HG03060 (cell line): ENCODE data around the gene CAMK2B.

Experiments
- ATAC-seq: cut with Tn5 transposase; IDR thresholded peaks from one replicate; pipeline ENCODE4 v1.9.1; 2021; ENCODE audit warnings: low read depth, moderate number of reproducible peaks; ENCODE audit not compliant: unreplicated experiment

The CAMK2B gene

DNA sequence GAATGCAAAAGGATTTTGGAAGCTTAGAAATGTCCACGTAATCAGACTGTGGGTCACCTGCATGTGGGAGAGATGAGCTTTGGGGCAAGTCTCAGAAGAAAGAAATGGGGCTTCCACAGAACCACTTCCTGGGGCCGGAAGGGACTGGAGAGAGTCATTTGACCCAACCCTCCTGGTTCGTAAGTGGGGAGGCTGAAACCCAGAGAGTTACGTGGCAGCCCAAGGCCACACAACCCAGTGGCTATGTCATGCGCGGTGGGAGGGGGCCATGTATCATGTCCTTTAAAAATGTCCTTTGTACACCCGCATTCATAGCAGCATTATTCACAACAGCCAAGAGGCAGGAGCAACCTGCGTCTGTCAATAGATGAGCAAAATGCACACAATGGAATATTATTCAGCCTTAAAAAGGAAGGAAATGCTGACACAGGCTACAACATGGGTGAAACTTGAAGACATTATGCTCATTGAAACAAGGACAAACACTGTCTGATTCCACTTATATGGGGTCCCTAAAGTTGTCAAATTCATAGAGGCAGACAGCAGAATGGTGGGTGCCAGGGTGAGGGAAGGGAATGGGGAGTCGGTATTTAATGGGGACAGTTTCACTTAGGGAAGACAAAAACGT, 15.1 kb downstream of the CAMK2B start:
- no peak for ATAC-seq

DNA sequence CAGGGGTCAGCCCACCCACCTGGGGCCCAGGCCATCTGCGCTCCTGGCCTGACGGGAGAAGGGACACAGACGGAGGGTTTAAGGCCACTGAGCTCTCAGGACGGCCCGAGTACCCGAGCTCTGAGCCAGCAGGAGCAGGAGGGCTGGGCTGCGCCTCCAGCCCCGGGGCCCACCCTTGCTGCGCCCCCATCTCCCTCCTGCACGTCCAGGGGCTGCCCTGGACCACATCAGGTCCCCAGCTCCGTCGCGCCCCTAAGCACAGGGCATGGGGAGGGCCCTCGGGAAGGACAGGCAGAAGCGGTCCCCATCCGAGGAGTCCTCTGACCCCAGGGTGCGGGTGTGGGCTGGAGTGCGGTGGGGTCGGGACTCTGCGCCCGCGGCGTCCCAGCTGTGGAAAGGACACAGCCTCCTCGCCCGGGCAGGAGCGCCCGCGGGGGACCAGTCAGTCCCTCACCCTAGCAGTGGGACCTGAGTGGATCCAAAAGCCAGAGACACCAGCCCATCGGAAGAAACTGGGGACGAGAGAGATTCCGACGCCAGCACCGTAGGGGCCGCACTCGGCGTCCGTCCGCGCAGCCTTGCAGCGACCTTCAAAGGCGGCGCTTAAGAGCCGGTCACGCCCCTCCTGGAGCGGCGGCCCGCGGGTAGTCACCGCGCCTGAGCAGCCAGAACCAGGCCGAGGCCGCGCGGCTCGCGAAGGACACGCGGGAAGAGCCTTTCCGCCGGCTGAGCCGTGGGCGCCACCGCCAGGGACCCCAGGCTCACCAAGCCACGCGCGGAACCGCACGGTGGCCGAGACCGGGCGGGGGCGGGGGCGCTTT, 15.9 kb downstream of the CAMK2B start:
- ATAC-seq, result no peak

DNA sequence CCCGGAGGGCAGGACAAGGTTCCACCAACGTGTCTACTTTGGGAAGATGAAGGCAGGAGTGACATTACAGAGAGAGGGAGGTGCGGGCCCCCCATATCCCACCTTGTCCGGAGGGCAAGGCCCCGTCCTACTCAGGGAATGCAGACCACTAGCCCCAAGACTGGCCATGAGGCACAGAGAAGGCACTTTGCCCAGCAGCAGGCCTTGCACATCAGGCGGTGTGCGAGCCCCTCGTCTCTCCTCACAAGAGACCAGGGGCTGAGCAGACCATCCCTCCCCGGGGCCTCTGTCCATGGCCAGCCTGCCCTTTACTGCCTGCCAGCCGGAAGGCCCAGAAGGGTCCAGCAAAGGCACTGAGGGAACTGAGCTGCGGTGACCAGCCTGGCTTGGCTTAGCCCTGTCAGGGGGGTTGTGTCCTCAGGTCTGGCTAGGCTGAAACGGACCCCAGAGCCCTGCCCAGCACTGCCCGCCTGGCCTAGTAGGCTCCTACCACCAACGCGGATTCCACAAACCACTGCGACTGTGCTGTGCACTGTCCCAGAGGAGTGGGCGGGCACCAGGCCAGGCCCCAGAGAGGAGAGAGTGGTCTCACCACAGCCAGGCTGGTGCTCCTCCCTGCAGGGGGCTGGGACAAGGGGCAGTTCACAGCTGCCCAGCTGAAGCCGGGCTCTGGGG, 16.7 kb downstream of the CAMK2B start:
- no peak for ATAC-seq

DNA sequence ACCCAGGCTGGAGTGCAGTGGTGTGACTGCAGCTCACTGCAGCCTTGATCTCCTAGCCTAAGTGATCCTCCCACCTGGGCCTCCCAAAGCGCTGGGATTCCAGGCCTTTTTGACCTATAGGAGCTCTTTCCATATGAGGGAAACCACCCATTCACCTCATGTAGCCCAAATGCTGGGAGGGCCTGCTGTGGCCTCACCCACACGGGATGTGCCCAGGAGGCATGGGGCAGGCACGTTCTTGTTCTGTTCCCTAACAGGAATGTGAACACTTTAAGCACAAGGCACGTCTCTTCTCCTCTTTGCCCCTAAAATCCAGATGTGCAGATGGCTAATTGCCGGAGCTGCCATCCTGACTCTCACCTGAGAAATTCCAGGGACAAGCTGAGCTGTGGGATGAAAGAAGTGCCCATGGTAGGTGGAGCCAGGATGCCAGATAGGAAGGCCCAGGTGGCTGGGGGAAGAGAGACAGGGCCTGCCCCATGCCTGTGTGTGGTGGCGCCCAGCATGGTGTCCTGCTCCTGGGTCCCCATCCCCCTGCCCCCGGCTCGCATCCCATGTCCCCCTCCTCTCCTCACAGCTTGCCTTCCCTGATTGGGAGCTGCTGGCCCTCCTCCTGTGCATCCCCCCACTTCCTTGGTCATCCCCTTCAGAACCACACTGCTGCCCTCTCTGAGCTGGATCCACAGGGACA, 17.3 kb downstream of the CAMK2B start:
- ATAC-seq, result no peak

DNA sequence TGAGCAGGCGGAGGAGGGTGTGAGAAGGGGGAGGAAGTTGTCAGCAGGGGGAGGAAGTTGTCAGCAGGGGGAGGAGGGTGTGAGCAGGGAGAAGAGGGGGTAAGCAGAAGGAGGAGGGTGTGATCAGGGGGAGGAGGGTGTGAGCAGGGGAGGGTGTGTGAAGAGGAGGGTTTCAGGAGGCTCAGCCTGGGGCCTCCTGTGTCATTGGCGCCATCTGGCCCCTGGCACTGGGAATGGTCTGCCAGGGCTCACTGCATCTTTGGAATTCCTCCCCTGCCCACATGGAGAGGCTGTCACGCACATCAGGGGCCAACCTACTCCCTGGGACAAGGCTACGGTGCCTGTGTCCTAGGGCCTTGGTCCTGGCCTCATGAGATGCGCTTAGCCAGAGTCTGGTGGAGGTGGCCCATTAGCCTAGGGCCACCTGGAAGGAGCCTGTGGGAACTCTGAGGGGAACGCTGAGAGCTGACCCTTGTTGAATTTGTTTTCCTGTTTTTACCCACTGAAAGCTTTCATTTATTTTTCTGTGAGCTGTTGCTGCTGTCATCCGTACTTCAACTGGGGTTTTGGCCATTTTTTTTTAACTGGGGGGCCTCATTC, 18.0 kb downstream of the CAMK2B start:
- ATAC-seq, result no peak

DNA sequence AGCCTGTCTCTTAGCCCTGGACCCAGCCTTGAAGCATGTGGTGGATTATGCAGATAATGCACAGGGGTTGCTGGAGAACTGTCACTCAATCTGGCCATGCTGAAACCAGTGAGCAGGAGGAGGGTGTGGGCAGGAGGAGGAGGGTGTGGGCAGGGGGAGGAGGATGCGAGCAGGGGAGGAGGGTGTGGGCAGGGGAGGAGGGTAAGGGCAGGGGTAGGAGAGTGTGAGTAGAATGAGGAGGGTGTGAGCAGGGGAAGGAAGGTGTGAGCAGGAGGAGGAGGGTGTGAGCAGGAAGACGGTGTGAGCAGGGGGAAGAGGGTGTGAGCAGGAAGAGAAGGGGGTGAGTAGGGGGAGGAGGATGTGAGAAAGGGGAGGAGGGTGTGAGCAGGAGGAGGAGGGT, 18.8 kb downstream of the CAMK2B start:
- no peak for ATAC-seq

DNA sequence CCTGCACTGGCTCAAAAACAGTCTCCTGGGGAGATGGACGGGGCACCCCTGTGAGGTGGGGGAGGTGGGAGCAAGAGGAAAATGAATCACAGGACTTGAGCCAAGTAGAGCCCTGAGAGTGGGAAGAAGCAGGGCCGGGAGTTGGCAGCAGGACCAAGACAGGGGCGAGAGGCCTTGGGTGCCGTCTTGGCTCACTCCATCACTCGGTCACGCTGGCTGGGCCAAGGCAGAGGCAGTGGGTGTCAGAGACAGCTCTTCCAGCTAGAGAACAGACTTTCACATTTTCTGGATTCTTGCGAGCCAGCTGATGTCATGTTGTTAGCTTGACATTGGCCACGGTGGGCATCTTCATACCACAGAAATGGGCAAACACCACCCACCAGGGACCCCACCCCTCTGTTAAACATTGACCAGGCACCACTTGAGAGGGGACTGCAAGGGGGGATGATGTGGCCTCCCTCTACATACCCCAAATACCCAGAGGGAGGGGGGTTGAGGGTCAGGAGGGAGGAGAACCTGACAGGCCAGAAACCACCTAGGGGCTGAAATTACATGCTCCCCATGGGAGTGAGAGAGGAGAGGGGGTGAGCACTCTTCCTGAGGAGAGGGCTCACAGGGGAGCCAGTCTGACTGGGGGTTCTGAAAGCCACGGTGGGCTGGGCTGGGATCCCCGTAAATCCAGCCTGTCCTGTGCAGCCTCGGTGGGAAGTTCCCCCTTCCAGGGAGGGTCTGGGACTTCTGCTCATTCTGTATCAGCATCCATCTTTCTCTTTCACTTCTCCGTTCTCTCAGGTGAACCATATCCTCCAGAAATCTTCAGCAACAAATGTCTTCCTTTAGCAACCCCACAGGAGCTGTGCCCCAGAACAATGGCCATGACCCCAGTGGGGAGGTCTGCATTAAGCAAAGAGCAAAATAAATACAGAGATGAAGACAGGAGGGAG, 19.6 kb downstream of the CAMK2B start:
- no peak for ATAC-seq

DNA sequence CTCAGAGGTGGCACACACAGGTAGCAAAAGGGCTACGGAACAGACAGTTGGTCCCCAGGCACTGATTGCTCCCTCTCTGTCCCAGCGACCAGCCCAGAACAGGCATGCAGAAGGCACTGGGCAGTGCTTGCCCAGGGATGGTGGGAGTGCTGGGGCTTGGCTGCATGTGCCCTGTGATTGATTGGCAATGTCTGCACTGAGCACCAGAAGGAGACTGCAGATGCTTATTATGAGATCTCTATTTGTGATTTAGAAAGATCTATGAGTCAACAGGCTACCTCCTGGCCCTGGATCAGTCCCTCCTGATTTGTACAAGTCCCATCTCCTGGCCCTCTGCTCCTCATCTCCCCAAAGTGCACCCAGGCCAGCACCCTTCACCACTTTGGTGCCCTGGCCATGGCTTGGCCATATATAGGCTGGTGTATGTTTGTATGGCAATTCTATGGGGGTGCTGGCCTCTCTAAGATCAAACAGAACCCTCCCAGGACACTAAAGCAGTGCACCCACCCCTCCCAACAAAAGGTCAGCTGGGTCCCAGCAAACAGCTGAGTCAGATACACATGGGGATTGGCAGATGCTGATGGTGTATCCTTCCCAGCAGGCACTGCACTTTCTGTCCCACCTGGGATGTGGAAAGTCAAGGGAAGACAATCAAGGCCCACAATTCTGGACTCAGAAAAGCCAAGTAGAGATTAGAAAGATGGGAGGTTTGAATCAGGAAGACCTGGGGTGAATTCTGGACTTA, 30.9 kb downstream of the CAMK2B start:
- ATAC-seq, result no peak

DNA sequence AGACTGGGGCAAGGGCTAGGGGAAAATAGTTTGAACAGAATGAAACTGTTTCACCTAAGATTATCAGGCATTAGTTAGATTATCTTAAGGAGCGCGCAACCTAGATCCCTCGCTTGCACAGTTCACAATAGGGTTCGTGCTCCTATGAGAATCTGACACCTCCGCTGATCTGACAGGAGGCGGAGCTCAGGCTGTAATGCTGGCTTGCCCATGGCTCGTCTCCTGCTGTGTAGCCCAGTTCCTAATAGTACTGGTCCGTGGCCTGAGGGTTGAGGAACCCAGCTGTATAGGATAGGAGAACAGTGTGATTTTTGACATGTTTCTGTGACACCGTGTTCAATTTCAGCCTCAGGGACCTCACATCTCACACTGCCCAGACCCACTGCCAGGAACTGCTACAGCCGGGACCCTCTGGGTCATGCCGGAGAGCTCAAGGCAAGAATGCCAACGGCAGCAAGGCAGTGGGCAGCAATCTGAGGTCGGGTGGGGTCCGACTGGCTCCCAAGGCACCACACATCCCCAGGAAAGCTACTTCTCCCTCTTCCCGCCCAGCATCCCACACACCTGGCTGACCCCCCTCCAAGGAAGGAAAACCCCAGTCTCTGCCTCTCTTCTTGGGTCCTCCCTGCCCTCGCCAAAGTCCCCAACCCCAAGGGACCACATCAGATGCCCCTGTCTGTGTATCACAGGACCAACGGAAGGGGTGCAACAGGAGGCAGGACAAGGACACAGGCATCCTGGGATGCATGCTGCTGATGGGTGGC, 31.7 kb downstream of the CAMK2B start:
- ATAC-seq, result no peak

DNA sequence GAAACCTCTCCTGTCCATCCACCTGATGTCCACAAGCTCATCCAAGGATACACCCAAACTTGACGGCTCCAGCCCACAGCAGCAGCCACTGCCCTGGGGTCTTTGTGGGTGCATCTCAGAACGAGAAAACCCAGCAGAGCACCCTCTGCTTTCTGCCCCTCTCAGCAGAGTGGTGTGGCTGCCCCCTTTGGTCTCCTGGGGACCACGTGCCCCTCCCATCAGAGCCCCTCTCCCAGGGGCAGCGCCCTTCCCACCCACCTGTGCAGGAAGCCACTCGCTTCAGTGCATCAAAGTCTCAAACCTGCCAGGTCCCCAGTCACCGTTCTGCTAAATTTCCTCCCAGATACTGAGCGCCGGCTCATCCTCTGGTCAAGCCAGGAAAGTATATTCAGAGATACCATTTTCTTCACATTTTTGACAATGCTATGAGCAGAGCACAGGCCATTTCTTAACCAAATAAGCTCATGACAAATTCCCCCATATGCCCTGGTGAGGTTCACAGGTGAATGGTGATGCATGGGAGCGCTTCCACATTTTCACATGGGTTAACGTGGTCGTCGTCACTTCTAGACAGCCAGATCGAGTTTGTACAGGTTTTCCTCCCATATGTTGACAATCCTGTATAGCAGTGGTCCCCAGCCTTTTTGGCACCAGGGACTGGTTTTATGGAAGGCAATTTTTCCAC, 32.4 kb downstream of the CAMK2B start:
- no peak for ATAC-seq

DNA sequence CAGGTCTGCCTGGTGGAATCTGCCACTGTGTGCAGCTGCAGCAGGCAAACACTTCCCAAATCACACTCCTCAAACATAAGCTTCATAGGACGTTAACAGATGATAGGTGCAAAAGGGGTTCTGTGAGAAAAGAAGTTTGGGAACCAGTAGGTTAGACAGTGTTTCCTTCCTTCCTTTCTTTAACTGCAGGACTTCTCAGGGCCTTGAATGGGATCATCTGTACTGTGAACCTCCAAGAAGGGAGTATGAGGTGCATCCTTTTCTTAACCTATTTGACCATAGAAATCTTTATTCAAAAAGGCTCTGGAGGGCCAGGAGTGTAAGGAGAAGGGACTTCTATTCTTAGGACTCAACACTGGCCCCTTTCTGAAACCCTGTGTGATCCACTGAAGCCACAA, 33.0 kb downstream of the CAMK2B start:
- no peak for ATAC-seq

DNA sequence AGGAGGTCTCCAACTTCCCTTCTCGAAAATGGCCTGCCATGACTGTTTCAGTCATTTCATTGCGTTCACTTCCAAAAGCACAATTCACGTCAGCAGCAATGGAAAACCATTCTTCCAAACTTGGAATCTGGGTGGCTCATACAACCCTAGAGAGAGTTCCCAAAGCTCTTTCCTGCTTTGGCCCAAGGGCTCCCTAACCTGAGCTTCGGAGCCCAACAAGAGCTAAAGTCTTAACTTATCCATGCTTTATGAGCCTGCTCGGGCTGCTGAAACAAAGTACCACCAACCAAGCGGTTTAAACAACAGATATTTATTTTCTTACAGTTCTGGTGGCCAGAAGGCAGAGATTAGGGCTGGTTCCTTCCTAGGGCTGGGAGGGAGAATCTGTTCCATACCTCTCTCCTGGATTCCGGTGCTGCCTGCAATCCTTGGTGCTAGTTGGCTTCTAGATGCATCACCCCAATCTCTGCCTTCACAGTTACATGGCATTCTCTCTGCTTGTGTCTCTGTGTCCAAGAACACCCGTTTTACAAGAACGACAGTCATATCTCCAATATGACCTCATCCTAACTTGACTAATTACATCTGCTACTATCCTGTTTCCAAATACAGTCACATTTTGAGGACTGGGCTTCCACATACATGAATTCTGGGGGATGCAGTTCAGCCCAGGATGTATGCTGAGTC, 33.5 kb downstream of the CAMK2B start:
- no peak for ATAC-seq

DNA sequence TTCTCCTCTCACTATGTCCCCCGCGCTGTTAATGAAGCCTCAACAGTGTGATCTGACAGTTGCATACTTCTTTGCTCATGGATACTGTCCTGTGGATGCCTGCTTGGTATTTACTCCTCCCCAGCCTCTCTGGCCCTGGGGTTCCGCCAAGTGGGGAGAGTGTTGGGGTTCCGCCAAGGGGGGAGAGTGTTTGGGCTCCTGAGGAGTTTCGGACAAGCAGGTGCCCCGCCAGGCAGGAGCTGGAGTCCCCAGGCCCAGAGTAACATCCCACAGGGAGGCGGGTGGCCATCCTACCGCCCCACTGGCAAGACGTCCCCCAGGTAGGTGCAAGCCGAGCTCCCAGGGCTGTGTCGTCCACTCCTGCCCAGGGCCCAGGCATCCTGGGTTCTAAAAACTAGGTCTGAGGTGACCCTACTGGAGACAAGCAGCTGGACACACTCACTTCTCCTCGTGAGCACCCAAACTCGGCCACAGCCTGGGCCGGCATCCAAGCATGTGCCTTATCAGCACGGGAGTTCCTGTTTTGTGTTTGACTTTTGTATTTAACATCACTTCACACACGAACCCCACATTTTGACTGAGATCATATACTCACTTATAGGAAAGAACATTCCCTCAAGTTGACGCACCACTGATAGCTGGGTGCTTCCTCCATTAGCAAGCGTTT, 34.2 kb downstream of the CAMK2B start:
- ATAC-seq, result no peak

DNA sequence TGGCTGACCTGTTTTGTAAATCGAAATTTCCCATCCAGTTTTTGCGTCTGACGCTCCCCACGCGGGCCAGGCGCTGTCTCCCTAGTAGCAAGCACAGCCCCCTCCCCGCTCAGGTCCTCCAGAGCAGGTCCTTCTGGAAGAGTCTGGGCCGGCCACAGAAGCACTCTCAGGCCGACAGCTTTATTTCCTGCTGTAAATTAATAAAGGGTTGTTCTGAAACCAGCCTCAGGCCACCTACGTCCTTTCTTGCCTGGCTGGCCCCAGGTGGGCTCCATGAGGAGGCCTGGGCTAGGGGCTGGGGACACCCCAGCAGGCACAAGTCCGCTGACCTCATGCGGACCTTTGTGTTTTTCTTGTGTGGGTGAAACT, 35.2 kb downstream of the CAMK2B start:
- ATAC-seq, result no peak

DNA sequence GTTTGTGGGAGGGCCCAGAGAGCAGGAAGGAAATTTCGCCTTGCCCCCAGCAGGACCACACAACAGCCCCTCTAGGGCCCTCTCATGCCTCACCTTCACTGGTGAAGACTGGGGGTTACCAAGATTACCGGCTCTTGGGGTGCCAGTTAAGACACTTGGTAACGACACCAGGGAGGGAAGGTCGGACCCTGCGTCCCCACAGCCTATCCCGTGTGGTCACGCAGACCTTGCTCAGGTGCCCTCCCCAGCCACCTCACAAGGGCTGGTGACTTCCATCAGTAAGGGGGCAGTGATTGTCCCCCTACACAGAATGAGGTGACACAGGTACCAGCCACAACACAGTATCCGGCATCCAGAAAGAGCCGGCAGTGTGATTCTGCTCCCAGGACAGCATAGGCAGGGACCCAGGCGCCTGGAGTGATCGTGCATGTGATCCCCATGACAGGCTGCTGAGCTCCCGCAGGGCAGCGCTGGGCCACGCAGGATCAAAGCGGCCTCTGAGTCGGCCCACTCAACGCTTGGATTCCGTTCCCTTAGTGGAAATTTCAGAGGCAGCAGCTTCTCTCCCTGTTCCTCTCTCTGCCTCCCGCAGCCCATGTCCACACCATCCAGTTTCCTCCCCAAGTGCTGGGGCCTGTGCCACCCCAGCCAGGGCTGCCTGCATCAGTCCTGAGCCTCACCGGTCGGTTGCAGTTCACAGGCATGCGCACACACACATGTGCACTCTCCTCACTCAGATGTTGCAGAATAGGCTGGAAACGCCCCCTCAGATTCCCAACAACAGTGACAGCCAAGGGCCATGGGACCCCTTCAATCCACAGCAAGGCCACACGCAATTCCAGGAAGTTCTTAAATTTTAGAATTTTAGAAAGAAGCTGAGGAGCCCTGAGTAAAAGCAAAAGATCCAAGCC, 35.8 kb downstream of the CAMK2B start:
- ATAC-seq, result no peak
